GM21528 (cell line): ENCODE data around the gene HKDC1.
"Not testable (repeated sequence)": the region's sequence is repeated elsewhere in the genome, so short reads cannot be mapped to it uniquely, and the experiment has no call there.

Source experiments
- ATAC-seq: cut with Tn5 transposase; IDR thresholded peaks from one replicate; pipeline ENCODE4 v1.9.1; 2021; ENCODE audit warnings: mild to moderate bottlenecking, moderate library complexity; ENCODE audit not compliant: unreplicated experiment, low FRiP score

Gene HKDC1

GRCh38 chr10:69276503-69276902, 56.4 kb downstream of the HKDC1 start:
- no peak for ATAC-seq

DNA sequence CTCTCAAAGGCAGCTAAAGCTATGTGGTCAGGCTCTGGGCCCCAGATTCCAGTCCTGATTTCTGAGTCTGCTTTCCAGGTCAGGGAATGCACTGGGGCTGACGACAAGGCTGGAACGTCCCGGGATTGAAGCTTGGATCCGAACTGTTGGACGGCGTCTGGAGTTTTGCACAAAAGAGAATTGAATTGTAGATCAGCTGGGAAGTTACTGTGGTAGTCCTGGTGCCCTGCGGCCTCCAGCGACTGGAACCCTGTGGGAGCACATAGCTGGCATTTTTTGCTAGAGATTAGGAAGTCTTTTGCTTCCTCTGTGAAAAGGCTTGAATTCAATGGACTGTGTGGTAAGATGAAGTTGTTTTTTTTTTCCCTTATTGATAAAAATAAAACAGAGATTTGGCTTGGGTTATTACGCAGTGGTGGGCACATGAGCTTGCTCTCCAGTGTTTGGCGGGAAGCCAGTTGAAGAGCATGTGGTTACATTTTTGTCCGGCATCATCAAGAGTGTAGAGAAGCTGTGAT, 58.4 kb downstream of the HKDC1 start, which contains the start of gene HK1:
Gene HK1 (plus strand): TSS at position 51 of the 518 bp plus-strand sequence.
- no peak for ATAC-seq

GRCh38 chr10:69279110-69279509, 59.0 kb downstream of the HKDC1 start:
- ATAC-seq: no peak

GRCh38 chr10:69281507-69282413, 61.6 kb downstream of the HKDC1 start:
- no peak for ATAC-seq

GRCh38 chr10:69284402-69284801, 64.3 kb downstream of the HKDC1 start:
- ATAC-seq: not testable (repeated sequence)

DNA sequence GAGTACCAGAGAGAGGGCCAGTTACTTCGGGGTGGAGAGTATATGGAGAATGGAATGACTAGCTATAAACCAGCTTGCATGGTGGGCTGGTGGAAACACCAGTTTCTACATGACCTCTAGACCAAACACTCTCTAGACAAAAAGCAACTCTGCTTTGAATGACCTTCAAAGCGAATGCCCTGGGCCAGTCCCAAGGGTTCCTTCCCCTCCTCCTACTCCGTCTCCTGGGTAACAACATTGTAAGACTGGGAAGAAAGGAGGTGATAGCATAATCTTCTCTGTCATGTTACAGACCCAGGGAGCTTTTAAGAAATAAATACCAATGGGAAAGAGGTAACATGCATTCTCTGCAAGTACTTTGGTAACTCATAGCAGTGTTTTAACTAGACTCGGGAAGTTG, 65.6 kb downstream of the HKDC1 start:
- no peak for ATAC-seq

- no peak for ATAC-seq
Observed at GRCh38 chr10:69287181-69287580, 67.0 kb downstream of the HKDC1 start.

- ATAC-seq: no peak
Observed at GRCh38 chr10:69290993-69291392, 70.9 kb downstream of the HKDC1 start.

GRCh38 chr10:69292459-69292858, 72.3 kb downstream of the HKDC1 start:
- ATAC-seq: no peak

DNA sequence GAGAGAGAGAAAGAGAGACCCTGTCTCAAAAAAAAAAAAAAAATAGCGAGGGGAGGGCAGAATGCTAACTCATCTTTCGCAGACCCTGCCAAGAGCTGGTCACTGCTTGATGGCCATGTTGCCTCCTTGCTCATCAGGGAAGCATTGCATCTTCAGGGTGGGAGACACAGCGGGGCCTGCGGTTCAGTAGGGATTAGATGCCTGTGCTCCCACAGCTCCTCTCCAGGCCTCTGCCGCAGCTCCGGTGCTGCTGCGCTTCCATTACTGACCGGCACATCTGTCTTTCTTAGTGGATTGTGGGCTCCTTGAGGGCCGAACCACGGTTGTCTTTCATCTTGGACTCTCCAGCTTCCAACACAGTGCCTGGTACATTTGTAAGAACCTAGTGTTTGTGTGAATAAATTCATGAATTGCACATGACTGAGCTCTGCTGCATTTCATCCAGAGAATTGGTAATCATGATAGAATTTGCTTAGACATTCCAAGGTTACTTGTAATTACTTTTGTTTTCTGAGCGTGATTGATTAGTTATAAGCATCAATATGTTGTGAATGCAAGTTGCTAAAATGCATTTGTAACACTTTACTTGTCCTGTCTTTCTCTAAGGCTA, 75.0 kb downstream of the HKDC1 start:
- ATAC-seq: no peak

DNA sequence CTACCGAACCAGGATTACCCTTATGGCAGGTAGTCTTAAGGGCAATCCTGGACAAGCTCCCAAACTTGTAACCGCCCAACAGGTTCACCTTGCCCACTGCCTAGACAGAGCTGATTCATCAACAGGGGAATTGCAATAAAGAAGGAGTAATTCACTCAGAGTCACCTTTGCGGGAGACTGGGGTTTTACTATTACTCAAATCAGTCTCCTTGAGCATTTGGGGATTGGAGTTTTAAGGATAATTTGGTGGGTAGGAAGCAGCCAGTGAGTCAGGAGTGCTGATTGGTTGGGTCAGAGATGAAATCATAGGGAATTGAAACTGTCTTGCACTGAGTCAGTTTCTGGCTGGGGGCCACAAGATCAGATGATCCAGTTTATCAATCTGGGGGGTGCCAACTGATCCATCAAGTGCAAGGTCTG, 83.5 kb downstream of the HKDC1 start:
- ATAC-seq: no peak

- no peak for ATAC-seq
Observed at GRCh38 chr10:69306421-69306820, 86.3 kb downstream of the HKDC1 start.

- ATAC-seq: no peak
Observed at GRCh38 chr10:69307434-69307833, 87.3 kb downstream of the HKDC1 start.

- not testable (repeated sequence) for ATAC-seq
Observed at GRCh38 chr10:69308304-69308703, 88.2 kb downstream of the HKDC1 start.

GRCh38 chr10:69311309-69311708, 91.2 kb downstream of the HKDC1 start:
- ATAC-seq: no peak

- no peak for ATAC-seq
Observed at GRCh38 chr10:69312528-69312927, 92.4 kb downstream of the HKDC1 start.

DNA sequence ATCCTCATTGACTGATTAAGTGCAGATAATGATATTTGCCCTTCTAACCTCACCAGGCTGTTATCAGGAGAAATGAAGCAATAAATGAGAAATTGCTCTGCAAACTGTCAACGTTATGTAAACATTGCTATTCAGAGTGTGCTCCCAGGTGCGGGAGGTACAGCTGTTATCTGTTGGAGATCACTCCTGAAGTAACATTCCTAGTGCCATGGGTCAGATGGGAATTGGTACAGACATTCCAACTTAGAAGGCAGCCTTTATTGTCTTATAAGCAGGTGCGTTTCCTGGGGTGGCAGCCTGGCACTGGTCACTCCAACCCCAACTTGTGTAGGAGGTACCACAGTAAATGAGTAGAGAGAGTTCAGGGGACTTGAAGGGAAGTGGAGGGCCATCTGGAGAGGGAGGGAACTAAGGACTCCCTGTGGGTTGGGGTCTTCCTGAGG, 95.0 kb downstream of the HKDC1 start:
- no peak for ATAC-seq

GRCh38 chr10:69315610-69316312, 95.6 kb downstream of the HKDC1 start:
- ATAC-seq: no peak

DNA sequence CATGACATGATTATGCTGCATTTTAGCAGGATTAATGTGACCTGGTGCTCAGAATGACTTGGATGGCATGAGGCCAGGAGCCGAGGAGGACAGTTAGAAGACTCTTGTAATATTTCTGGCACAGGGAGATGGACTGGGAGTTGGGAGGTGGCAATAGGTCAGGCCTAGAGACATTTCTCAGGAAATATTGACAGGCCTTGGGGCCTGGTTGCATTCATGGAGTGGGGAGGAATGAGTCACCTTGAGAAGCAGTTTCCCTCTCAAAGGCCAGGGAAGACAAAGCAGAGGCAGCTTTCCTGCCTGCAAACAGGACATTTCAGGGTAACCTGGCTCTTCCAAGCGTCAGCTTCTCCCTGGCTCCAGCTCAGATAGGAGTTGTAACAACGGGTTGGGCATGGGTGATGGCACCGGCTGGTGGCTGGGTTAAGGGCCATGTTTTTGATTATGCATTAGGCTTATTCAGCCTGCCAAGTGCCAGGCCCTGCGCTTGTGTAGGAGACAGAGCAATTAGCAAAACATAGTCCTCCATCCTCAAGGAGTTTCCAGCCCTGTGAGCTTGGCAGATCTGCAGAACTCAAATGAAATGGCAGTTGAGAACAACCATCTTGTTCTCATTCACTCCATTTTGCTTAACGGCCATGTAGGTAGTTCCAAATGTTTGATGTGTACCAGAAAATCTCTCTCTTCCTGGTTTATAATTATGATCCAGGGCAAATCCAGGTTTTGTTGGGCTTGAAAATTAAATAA, 96.4 kb downstream of the HKDC1 start:
- ATAC-seq: no peak
